HG03135 (cell line): ENCODE results near the gene BRINP2.

Experiments used
- ATAC-seq: cut with Tn5 transposase; IDR thresholded peaks from one replicate; pipeline ENCODE4 v1.9.1; 2021; ENCODE audit warnings: mild to moderate bottlenecking, moderate library complexity; ENCODE audit not compliant: unreplicated experiment

Gene BRINP2

GRCh38 chr1:177257576-177257975 is 86.8 kb downstream of the BRINP2 start:
- no peak for ATAC-seq

DNA sequence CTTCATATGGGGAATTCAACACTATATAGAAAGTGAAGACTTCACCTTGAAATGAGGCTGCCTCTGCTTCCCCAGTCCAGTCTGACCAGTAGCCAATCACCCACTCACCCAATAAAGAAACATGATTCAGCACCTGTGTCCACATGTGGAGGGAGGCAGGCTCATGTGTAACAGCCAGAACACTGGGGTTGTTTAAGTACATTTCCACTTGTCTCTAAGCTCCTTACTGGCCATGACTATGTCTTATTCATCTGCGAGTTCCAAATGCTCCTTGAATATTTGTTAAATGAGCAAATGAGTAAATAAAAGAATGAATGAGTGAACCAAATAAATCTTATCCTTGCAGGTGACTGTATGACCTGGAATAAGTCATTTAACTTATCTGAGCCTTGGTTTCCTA is 100.1 kb downstream of the BRINP2 start:
- no peak for ATAC-seq

- no peak for ATAC-seq
Measured at GRCh38 chr1:177273141-177273540, 102.4 kb downstream of the BRINP2 start.

DNA sequence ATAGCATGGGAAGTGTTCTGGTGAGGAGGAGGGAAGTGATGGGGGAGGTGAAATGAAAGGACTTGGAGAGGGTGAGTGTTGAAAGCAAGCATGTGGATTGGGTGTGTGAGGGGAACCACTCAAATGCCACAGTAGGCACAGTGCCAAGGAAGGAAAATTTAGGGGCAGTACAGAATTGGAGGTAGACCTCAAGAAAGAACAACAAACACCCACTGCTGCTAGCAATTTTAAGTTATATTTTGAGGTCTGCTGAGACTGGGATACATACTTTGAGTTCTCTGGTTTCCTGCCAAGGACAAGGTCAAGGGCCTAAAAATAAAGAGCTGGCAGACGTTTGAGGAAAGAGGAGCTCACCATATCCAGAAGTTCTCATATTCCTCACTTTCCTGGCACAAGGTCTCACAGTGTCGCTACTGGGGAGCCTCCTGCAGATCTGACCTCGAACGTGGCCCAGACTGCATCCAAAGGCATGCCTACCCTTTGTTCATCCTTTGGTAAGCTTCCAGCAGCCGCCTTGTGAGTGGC is 104.0 kb downstream of the BRINP2 start:
- no peak for ATAC-seq

- no peak for ATAC-seq
Measured at GRCh38 chr1:177275736-177276135, 105.0 kb downstream of the BRINP2 start.

DNA sequence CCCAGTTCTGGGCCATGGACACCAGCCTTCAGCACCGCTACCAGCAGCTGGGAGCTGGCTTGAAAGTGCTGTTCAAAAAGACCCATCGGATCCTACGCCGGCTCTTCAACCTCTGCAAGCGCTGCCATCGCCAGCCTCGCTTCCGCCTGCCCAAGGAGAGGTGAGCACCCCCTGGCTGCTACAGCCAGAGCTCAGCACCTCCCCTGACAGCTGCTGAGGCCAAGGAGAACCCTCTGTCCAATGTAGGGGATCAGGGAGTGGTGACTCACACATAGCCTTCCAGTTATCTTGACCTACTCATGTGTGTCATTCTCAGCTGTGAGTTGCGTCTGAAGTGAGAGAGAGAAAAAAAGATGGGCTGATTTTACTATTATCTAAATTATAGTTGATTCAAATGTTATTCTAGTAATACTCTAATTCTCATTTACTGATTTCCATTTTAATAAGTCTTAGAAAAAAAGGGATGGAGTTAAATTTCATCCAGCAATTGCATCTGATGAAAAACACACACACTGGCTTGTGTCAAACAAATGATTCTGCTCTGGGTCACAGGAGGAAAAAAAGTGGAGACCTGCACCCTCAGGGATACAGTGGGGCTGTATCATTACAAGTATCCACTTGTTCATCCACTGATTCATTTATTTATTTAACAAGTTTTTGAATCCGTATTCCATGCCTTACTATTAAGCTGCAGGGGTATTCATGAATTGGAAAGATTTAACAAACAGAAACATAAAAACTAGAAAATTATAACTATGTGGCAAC is 108.0 kb downstream of the BRINP2 start:
- ATAC-seq: no peak

DNA sequence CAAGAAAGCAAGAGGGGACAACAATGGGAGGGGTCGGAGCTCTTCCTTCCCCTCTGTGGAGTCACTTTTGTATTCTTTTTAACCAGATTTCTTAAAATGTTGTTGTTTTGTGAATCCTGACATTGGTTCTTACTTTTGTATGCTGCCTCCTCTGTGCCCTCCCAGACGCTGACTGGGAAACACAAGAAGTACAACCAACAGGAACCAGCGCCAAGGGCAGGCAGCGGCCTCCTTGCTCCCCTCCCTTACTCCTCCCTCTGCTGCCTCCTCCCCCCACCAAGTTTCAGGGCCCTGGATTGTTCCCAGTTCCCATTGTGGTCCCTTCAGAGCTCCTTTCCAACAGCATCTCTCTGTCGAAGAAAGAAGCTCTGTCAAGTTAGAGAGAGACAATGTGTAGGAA is 111.1 kb downstream of the BRINP2 start:
- ATAC-seq: no peak

- ATAC-seq: no peak
Measured at GRCh38 chr1:177282976-177283375, 112.2 kb downstream of the BRINP2 start.

- no peak for ATAC-seq
Measured at GRCh38 chr1:177283380-177283779, 112.6 kb downstream of the BRINP2 start.

DNA sequence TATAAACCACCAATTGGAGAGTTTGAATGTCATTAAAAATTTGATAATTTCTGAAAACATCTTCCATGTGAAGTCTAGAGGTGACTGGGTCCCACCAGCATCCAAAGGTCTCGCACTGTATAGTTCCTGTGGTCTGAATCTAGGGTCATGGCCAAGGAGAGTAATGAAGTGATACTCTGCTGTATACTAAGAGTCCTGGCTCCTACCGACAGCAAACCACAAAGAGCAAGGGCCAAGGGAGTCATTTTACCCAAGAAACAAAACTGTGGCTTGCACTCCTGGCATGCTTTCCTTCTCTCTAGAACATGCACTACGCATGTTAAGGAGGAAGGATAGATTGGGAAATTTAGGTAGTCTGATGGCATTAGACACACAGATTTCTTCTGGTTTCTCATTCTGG is 115.6 kb downstream of the BRINP2 start:
- no peak for ATAC-seq

- ATAC-seq: no peak
Measured at GRCh38 chr1:177287270-177287669, 116.5 kb downstream of the BRINP2 start.

DNA sequence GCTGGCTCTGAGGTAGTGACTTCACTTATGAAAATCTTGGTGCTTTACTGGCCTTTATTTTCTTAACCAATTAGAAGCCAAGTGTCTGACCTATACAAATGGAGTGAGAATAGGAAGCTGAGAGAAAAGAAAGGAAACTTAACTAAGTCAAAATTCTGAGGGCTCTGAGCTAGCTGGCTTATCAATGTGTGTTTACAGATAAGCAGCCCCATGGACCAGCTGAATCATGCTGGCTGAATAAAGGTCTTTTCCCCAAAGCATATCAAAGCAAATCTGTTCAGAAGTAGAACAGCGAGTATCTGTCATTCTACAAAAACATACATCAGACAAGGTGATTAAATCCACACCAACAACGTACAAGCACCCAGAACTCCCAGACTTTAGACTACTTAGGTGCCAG is 117.2 kb downstream of the BRINP2 start:
- ATAC-seq: no peak

GRCh38 chr1:177289532-177289931 is 118.8 kb downstream of the BRINP2 start:
- ATAC-seq: no peak

- no peak for ATAC-seq
Measured at GRCh38 chr1:177300431-177300830, 129.7 kb downstream of the BRINP2 start.

GRCh38 chr1:177301425-177302124 is 130.8 kb downstream of the BRINP2 start:
- ATAC-seq: no peak

DNA sequence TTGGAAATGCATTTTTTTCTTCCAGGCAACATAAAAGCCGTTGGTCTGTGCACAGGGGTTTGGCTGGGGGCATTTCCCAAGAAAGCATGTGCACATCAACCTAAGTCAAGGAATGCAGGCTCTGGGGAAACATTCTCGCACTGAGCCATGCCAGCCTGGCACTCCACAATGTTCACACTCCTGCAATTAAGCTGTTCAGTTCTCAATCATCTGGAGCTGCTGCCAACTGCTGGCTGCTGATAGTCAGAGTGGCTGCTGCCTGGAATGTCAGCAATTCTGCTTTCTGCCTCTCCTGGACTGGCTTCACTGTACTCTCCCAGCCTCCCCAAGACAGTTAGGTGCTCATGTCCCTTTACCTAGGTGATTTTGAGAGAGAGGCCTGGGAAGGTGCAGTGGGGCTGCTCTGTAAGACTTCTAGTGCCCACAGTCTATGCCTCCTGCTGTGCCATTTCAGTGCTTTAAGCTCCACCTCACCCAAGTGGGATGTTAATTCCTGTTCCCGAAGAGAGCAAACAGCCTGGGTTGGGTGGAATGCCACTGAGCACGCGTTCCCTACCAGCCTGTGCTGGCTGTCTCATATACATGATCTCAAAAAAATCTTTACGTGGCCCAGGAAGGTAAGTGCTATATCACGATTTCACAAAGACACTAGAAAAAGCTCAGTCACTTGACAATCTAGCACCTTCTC is 131.7 kb downstream of the BRINP2 start:
- ATAC-seq: no peak

- ATAC-seq: no peak
Measured at GRCh38 chr1:177305040-177306018, 134.6 kb downstream of the BRINP2 start.

GRCh38 chr1:177306019-177306415 is 135.3 kb downstream of the BRINP2 start:
- no peak for ATAC-seq

DNA sequence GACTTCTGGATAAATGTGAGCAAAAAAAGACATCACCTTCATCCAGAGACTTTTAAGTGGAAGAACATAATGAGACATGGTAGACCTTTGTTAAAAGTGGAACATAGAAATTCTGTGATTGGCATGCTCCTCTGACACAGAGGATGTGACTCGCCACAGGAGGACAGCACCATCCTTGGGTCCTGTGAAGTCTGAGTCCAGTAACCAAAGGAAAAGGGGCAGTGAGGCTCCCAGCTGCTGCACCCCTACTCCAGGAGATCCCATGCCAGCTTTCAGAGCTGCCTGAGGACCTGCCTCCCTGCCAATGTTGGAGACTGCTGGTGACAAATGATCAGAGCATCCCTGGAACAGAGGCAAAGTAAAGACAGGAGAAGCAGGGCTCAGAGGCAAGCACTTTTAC is 136.2 kb downstream of the BRINP2 start:
- ATAC-seq: no peak

DNA sequence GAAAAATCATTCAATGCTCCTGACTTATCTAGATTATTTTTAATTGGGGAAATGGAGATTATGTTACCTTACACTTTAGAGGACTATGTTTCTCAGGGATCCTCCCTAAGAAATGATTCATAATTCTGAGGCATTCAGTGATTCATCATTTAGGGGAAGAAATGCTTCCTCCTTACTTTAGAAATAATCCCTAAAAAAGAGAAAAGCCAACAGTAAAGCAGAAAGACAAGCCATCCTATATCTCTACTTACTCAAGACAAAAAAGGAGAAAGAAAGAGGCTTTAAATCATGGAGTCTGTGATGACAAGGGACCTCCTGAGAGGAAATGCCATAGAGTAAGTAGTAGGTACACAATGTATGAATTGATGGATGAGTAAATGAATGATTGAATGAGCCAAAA is 137.0 kb downstream of the BRINP2 start:
- ATAC-seq: no peak

DNA sequence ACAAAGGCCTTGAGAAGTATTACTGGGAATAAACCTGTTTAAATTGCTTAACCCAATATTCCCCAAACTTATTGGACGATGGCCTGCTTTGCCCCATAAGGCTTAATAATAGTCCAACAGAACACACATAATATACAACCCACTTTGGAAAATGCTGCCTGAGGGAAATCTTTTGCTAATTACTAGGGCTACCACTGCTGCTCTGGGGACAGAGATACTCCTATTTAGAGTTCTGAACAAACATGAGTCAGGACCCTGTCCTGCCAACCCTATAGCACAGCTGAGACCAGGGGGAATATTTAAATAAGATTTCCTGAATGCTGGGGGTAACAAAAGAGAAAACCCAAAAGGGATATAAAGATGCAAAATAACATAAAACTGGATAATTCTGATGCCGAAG is 139.1 kb downstream of the BRINP2 start:
- no peak for ATAC-seq
